Stomach (tissue), 9 donors: Measurements from ENCODE around the gene TWF2. TPM values are rescaled to one million over a fixed set of nuclear protein-coding genes. Genes with fewer than 3 reads are reported as not detected.
"Not testable (repeated sequence)": the region's sequence is repeated elsewhere in the genome, so short reads cannot be mapped to it uniquely, and the experiment has no call there.

Source experiments
- DNase-seq, 2 donors: peaks; one replicate each; pipeline versions ENCODE4 v3.0.0 to v3.0.0-alpha.2; 2013 to 2019
- H3K27ac ChIP-seq, 5 donors: fragments of 200-600 bp in 4 of 5; sonication (generic) in 4 of 5; one replicate each; pipeline ENCODE4 v1.5.1; 2013 to 2019; ENCODE audit warnings: mild to moderate bottlenecking in 1 of 5, moderate library complexity in 1 of 5
- H3K27me3 ChIP-seq, 3 donors: fragments of 200-600 bp; sonication (generic); one replicate each; pipeline ENCODE4 v1.5.1; 2017 to 2019; ENCODE audit warnings: mixed run types in 1 of 3
- H3K36me3 ChIP-seq, 4 donors: fragments of 200-600 bp; sonication (generic); 1 replicate in 3 of 4; 2 replicates in 1 of 4; pipeline ENCODE4 v1.5.1; 2016 to 2019
- H3K4me1 ChIP-seq, 4 donors: fragments of 200-600 bp; sonication (generic); one replicate each; pipeline ENCODE4 v1.5.1; 2016 to 2019
- H3K4me3 ChIP-seq, 4 donors: fragments of 200-600 bp; sonication (generic) in 3 of 4; one replicate each; pipeline ENCODE4 v1.5.1; 2016 to 2019; ENCODE audit warnings: mild to moderate bottlenecking in 1 of 4
- H3K9me3 ChIP-seq, 4 donors: fragments of 200-600 bp; sonication (generic); one replicate each; pipeline ENCODE4 v1.5.1; 2016 to 2019
- EP300 ChIP-seq: sonication (generic); formaldehyde crosslinking; IDR thresholded peaks from one replicate; pipeline ENCODE4 v1.6.1; 2017; ENCODE audit warnings: antibody characterized with exemption
- POLR2A ChIP-seq, 4 donors: fragments of 450-650 bp; IDR thresholded peaks; one replicate each; pipeline ENCODE4 v1.6.1; 2016; ENCODE audit warnings: antibody characterized with exemption in 4 of 4, control low read depth in 2 of 4, mild to moderate bottlenecking in 1 of 4, moderate library complexity in 1 of 4
- POLR2AphosphoS5 ChIP-seq, 3 donors: sonication (generic); formaldehyde crosslinking; IDR thresholded peaks; one replicate each; pipeline ENCODE4 v1.6.1; 2016; ENCODE audit warnings: antibody characterized with exemption in 3 of 3
- WGBS, 5 donors: extraction: QIAGEN DNeasy Blood & Tissue Kit in 3 of 5; methylation state at CpG; one replicate each; pipeline versions ENCODE4 v1.1.5 to v1.1.7; 2013 to 2018; 5-methylcytosine and 5-hydroxymethylcytosine counted together
- intact Hi-C: fragments of 100-400 bp; cut with DNase I; formaldehyde crosslinking; loops from one replicate; pipeline ENCODE4 v1.15.1; 2023; ENCODE audit warnings: low total_unique reads
- polyA plus RNA-seq, 3 donors: library from polyadenylated mRNA; stranded (reverse); fragments of 200-250 nt; gene quantifications; one replicate each; pipeline ENCODE4 v1.2.3, GENCODE V29; 2013
- total RNA-seq, 5 donors: library from RNA; depleted of rRNA; stranded (reverse); fragments of >200 nt; gene quantifications; one replicate each; pipeline versions ENCODE4 v1.1.0 to v1.2.3, GENCODE V29; 2014 to 2016
- TF ChIP-seq, protein P1 (sequence below), 7 experiments: fragments of 450-650 bp in 4 of 7; fragments of 200-600 bp in 3 of 7; sonication (generic) in 3 of 7; IDR thresholded peaks; one replicate each; pipeline ENCODE4 v1.5.1; 2016 to 2019; ENCODE audit warnings: antibody characterized with exemption in 7 of 7, control low read depth in 2 of 7, mild to moderate bottlenecking in 1 of 7
- donor health status: healthy with polysubstance abuse.
- donor health status: Bipolar disorder and iron deficiency.
- donor health status: healthy.

TWF2 gene
- total and polyA plus RNA-seq, 8 donors = 18.7 to 237 (median 40.0) TPM

DNA sequence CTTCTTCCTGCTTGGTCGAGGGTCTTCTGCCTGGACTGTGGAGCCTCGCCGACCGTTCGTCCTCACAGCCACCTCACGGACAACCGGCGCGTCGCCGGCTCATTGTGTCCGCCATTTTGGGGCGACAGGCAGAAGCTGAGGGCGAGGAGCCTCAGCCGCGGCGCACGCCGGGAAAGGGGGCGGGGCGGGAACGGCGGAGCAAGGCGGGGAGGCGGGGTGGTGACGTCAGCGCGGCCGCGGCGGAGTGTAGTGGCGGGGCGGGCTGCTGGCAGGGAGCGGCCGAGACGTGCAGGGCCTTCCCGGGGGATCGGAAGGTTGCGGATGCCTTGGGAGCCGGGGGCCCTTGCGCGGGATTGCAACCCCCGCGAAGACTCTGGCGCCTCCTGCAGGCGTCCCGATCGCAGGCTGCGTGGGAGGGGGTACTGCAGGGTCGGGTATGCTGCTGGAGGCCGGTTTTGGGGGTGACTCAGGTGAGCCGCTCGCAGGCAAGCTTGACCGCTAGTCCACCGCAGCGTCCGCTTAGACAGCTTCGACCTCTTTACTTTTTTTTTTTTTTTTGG lies 39.6 kb upstream of the TWF2 start, which contains the start of gene WDR82:
Gene WDR82, minus strand, starts transcription at position 140 of the 560 bp plus-strand sequence. CDS start 288 bp downstream, outside the sequence.
- Histone ChIP-seq H3K36me3 (peaks cover 7 to 19% (median 13%) of the 10 kb centered on the region in 4 donors), H3K4me3 (peak within 1 kb of the TSS; percentile 69 to 93 (median 82)), H3K4me1 (peaks cover 37 to 69% (median 53%) of the 10 kb centered on the region in 4 donors), H3K27me3 (no peaks in the 10 kb centered on the region), H3K27ac (peak within 1 kb of the TSS; percentile 97 to 99 (median 98)), H3K9me3 (no peaks in the 10 kb centered on the region)
- WGBS, 5 donors = 0 to 1% (median 0%) methylated on average over 24 to 58 of the region's 58 CpGs
- peak; percentile 99 for DNase-seq
- TF ChIP-seq, protein P1, sequence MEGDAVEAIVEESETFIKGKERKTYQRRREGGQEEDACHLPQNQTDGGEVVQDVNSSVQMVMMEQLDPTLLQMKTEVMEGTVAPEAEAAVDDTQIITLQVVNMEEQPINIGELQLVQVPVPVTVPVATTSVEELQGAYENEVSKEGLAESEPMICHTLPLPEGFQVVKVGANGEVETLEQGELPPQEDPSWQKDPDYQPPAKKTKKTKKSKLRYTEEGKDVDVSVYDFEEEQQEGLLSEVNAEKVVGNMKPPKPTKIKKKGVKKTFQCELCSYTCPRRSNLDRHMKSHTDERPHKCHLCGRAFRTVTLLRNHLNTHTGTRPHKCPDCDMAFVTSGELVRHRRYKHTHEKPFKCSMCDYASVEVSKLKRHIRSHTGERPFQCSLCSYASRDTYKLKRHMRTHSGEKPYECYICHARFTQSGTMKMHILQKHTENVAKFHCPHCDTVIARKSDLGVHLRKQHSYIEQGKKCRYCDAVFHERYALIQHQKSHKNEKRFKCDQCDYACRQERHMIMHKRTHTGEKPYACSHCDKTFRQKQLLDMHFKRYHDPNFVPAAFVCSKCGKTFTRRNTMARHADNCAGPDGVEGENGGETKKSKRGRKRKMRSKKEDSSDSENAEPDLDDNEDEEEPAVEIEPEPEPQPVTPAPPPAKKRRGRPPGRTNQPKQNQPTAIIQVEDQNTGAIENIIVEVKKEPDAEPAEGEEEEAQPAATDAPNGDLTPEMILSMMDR (IDR thresholded peaks at IDR 0.05) = peak in 3 of 7 experiments; percentile 8 to 44 (median 27)
- no peak for TF ChIP-seq EP300
- peak; percentile 93 to 97 (median 94) for TF ChIP-seq POLR2AphosphoS5 (IDR thresholded peaks at IDR 0.05)
- peak in 2 of 4 donors; percentile 35 to 59 for TF ChIP-seq POLR2A (IDR thresholded peaks at IDR 0.05)
- intact Hi-C loops = no loop called here

DNA sequence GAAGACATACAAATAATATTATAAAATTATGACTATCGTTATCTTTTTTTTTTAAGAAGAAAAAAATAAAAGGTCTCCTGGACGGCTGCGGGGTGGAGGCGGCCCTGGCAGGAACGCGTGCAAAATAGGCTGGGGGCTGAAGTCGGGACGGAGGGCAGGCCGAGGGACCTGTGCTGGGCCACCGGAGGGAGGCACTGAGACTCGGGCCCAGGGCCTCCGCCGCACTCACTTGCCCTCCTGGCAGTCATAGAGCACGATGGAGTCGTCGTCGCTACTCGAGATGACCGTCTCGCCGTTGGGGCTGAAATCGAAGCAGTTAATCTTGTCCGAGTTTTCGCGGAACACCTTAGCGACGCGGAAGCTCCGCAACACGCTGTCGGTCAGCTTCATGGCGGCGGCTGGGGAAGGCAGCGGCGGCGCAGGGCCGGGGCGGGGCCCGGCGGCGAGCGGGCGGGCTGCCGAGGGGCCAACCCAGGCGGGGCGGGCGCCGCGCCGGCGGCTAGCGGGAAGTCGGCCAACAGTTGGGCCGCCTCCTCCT lies 39.1 kb upstream of the TWF2 start:
- peak overlapping the region; percentile 69 to 93 (median 82) for H3K4me3 ChIP-seq
- no peak for TF ChIP-seq POLR2A (IDR thresholded peaks at IDR 0.05)
- TF ChIP-seq, protein P1 (IDR thresholded peaks at IDR 0.05) = peak in 4 of 7 experiments; percentile 11 to 31 (median 24)
- peak in 1 of 2 donors; percentile 84 for DNase-seq
- WGBS, 5 donors = 0% methylated on average over 34 to 54 of the region's 54 CpGs
- peaks cover 7 to 24% (median 15%) of the 10 kb centered on the region in 4 donors for H3K36me3 ChIP-seq
- peak overlapping the region; percentile 97 to 99 (median 98) for H3K27ac ChIP-seq
- no peaks in the 10 kb centered on the region for H3K27me3 ChIP-seq
- H3K4me1 ChIP-seq = peaks cover 41 to 73% (median 59%) of the 10 kb centered on the region in 4 donors
- intact Hi-C loops = no loop called here
- H3K9me3 ChIP-seq = no peaks in the 10 kb centered on the region

DNA sequence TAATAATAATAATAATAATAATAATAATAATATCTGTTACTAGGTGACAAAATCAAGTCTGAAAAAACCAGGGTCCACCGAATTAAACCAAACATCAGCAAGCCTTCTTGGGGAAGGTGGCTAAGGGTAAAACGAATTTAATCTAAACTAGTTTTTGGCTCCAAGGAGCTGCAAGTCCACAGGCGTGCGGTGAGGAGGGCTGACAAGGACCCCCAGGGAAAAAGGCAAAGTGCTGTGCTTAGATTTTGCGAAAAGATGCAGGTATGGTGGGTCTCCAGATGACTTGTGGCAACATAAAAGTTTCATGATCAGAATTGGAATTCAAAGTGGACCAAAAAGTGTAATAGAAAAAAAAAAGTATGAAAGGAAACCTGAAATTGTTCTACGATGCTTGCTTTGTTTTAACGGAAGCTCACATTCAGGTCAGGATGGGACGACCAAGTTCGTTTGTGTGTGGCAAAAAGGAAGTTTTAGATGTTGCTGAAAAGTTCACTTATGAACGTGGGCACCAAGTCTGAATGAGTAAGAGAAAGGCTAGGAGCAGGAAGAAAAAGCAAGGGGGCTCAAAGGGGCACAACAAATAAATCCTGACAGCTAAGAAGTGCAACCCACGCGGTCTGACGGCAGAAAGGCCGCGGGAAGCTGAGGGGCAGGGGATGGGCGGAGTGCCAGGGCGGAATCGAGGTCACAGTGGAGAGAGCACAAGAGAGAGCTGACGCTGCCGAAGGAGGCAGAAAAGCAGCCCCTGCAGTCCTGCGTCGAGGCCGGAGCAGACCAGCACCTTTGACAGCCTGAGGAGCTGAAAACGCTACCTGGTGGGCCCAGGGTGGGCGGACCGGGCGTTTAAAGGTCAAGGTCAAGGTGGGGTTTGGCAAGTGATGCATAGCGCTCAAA lies 38.4 kb upstream of the TWF2 start:
- TF ChIP-seq POLR2AphosphoS5 (IDR thresholded peaks at IDR 0.05) = peak in 2 of 3 donors; percentile 73 to 75
- TF ChIP-seq POLR2A (IDR thresholded peaks at IDR 0.05) = no peak
- TF ChIP-seq EP300 = no peak
- TF ChIP-seq, protein P1 (IDR thresholded peaks at IDR 0.05) = no peak
- intact Hi-C loops = no loop called here
- 0 to 1% (median 1%) methylated on average over 27 to 28 of the region's 28 CpGs for WGBS, 5 donors

DNA sequence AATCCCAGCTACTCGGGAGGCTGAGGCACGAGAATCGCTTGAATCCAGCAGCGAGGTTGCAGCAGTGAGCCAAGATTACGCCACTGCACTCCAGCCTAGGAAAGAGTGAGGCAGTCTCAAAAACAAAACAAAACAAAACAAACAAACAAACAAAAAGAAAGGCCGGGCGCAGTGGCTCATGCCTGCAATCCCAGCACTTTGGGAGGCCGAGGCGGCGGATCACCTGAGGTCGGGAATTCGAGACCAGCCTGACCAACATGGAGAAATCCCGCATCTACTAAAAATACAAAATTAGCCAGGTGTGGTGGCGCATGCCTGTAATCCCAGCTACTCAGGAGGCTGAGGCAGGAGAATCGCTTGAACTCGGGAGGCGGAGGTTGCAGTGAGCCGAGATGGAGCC lies 35.8 kb upstream of the TWF2 start:
- intact Hi-C loops = not testable (repeated sequence)
- H3K4me3 ChIP-seq = peak overlapping the region in 1 of 4 donors; percentile 93

More for the DNA sequence above, 38.4 kb upstream of the TWF2 start:
- Histone ChIP-seq H3K36me3 (peaks cover 4 to 23% (median 16%) of the 10 kb centered on the region in 4 donors), H3K27me3 (no peaks in the 10 kb centered on the region), H3K4me3 (peak overlapping the region; percentile 69 to 93 (median 82)), H3K9me3 (no peaks in the 10 kb centered on the region), H3K4me1 (peaks cover 44 to 73% (median 64%) of the 10 kb centered on the region in 4 donors), H3K27ac (peak overlapping the region; percentile 97 to 99 (median 98))
- DNase-seq = peak; percentile 77 to 92

More for the DNA sequence above, 35.8 kb upstream of the TWF2 start:
- peaks cover 0 to 24% (median 19%) of the 10 kb centered on the region in 4 donors for H3K36me3 ChIP-seq
- peak overlapping the region in 4 of 5 donors; percentile 97 to 98 (median 98) for H3K27ac ChIP-seq
- 83 to 92% (median 90%) methylated on average over 18 of the region's 18 CpGs for WGBS, 5 donors
- peaks cover 64 to 85% (median 75%) of the 10 kb centered on the region in 4 donors for H3K4me1 ChIP-seq
- H3K9me3 ChIP-seq, H3K27me3 ChIP-seq, DNase-seq: not testable (repeated sequence)
